Osteoblast (primary cell): ENCODE data around the gene ARHGDIB. TPM values are rescaled to one million over a fixed set of nuclear protein-coding genes. Genes with fewer than 3 reads are reported as not detected.

Experiments
- DNase-seq: peaks from one replicate; pipeline ENCODE4 v3.0.0; 2011; ENCODE audit warnings: low spot score, mixed read lengths; ENCODE audit not compliant: insufficient read length; ENCODE audit errors: missing footprints
- H2AFZ ChIP-seq: 2 replicates; pipeline ENCODE4 v1.6.0; 2011; ENCODE audit warnings: mild to moderate bottlenecking, low read length
- H3K27ac ChIP-seq: 2 replicates; pipeline ENCODE4 v1.5.1; 2011; ENCODE audit warnings: mild to moderate bottlenecking, low read depth, low read length, moderate library complexity
- H3K27me3 ChIP-seq: 2 replicates; pipeline ENCODE4 v1.6.0; 2012; ENCODE audit warnings: mild to moderate bottlenecking, control low read depth, inconsistent platforms, low read length, moderate library complexity; ENCODE audit not compliant: insufficient read depth
- H3K36me3 ChIP-seq: 2 replicates; pipeline ENCODE4 v1.5.1; 2011; ENCODE audit warnings: mild to moderate bottlenecking, low read length, control low read depth, moderate library complexity; ENCODE audit not compliant: insufficient read depth
- H3K4me1 ChIP-seq: 2 replicates; pipeline ENCODE4 v1.5.1; 2011; ENCODE audit warnings: mild to moderate bottlenecking, low read length, control low read depth, moderate library complexity; ENCODE audit not compliant: insufficient read depth
- H3K4me2 ChIP-seq: 2 replicates; pipeline ENCODE4 v1.6.0; 2011; ENCODE audit warnings: mild to moderate bottlenecking, low read length; ENCODE audit not compliant: insufficient read depth
- H3K4me3 ChIP-seq: fragments of 200-600 bp; sonication (generic); 3 replicates; pipeline ENCODE4 v1.5.1; 2012; ENCODE audit warnings: mild to moderate bottlenecking, low read length, inconsistent platforms; ENCODE audit not compliant: insufficient read depth
- H3K79me2 ChIP-seq: 2 replicates; pipeline ENCODE4 v1.6.0; 2012; ENCODE audit warnings: mild to moderate bottlenecking, low read length, control low read depth, inconsistent platforms; ENCODE audit not compliant: insufficient read depth
- H3K9me3 ChIP-seq: 2 replicates; pipeline ENCODE4 v1.5.1; 2011; ENCODE audit warnings: low read depth, low read length, control low read depth
- H4K20me1 ChIP-seq: 2 replicates; pipeline ENCODE4 v1.6.0; 2012; ENCODE audit warnings: mild to moderate bottlenecking, low read length, control low read depth; ENCODE audit not compliant: insufficient read depth
- CTCF ChIP-seq: IDR thresholded peaks from 2 replicates; pipeline ENCODE4 v1.5.1; 2011; ENCODE audit warnings: mild to moderate bottlenecking, low read depth, low read length, moderate library complexity; ENCODE audit errors: extremely low read depth
- total RNA-seq: library from RNA; depleted of rRNA; stranded (reverse); fragments of >200 nt; gene quantifications from 2 replicates; pipeline ENCODE4 v1.2.3, GENCODE V29; 2012

Gene ARHGDIB
- total RNA-seq, 1 donor = 7.2 TPM

DNA sequence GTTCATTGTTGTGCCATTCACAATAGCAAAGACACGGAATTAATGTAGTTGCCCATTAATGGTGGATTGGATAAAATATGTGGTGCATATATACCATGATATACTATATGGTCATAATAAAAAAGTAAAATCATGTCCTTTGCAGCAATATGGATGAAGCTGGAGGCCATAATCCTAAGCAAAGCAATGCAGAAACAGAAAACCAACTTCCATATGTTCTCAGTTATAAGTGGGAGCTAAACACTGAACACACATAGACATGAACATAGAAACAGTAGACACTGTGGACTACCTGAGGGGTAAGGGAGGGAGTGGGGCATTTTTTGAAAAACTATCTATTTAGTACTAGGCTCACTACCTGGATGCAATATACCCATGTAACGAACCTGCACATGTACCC, 20.0 kb downstream of the ARHGDIB start:
- Histone ChIP-seq H3K36me3 (no peaks in the 10 kb centered on the region), H3K9me3 (no peaks in the 10 kb centered on the region), H2AFZ (no peak overlapping the region), H3K79me2 (no peaks in the 10 kb centered on the region), H4K20me1 (no peaks in the 10 kb centered on the region), H3K27me3 (no peaks in the 10 kb centered on the region), H3K4me1 (no peaks in the 10 kb centered on the region), H3K4me3 (no peak overlapping the region), H3K27ac (no peak overlapping the region), H3K4me2 (no peak overlapping the region)
- no peak for DNase-seq
- no peak for TF ChIP-seq CTCF

- Histone ChIP-seq H3K36me3 (no peaks in the 10 kb centered on the region), H3K4me2 (no peak within 1 kb of the TSS), H4K20me1 (no peaks in the 10 kb centered on the region), H3K4me3 (no peak within 1 kb of the TSS), H3K9me3 (no peaks in the 10 kb centered on the region), H3K79me2 (no peaks in the 10 kb centered on the region), H3K27me3 (no peaks in the 10 kb centered on the region), H2AFZ (no peak within 1 kb of the TSS), H3K4me1 (no peaks in the 10 kb centered on the region), H3K27ac (no peak within 1 kb of the TSS)
- no peak for DNase-seq
- no peak for TF ChIP-seq CTCF
Observed at GRCh38 chr12:14938301-14938700, 23.1 kb downstream of the ARHGDIB start, which contains the start of gene ERP27. Gene ERP27, minus strand, starts transcription at chr12:14938537. Its CDS starts 29 bp downstream, at chr12:14938508.

GRCh38 chr12:14937689-14938088, 23.7 kb downstream of the ARHGDIB start:
- peak; percentile 21 for TF ChIP-seq CTCF
- Histone ChIP-seq H3K27me3 (no peaks in the 10 kb centered on the region), H3K27ac (no peak overlapping the region), H4K20me1 (no peaks in the 10 kb centered on the region), H2AFZ (no peak overlapping the region), H3K36me3 (no peaks in the 10 kb centered on the region), H3K4me1 (no peaks in the 10 kb centered on the region), H3K9me3 (no peaks in the 10 kb centered on the region), H3K79me2 (no peaks in the 10 kb centered on the region), H3K4me2 (no peak overlapping the region), H3K4me3 (no peak overlapping the region)
- no peak for DNase-seq

GRCh38 chr12:14937014-14937413, 24.4 kb downstream of the ARHGDIB start:
- no peaks in the 10 kb centered on the region for H4K20me1 ChIP-seq
- H3K79me2 ChIP-seq = no peaks in the 10 kb centered on the region
- no peaks in the 10 kb centered on the region for H3K27me3 ChIP-seq
- H3K4me1 ChIP-seq = no peaks in the 10 kb centered on the region
- no peak overlapping the region for H3K27ac ChIP-seq
- no peak overlapping the region for H2AFZ ChIP-seq
- H3K36me3 ChIP-seq = no peaks in the 10 kb centered on the region
- H3K4me3 ChIP-seq = no peak overlapping the region
- DNase-seq = no peak
- no peak for TF ChIP-seq CTCF
- no peak overlapping the region for H3K4me2 ChIP-seq
- no peaks in the 10 kb centered on the region for H3K9me3 ChIP-seq
